Measurements from ENCODE around the gene LRRC73.

LRRC73 gene

GRCh38 chr6:43493833-43494232 lies 16.3 kb downstream of the LRRC73 start:
- POLR2A ChIA-PET: interaction anchor here (0.6 to 1.9 kb wide), 4 partner anchors 13 to 259 kb away, joined by 3 to 4 read pairs (median 3); no protein-coding TSS in a partner anchor
- CTCF ChIA-PET: interaction anchor here (1.2 to 11.2 kb wide), 7 partner anchors 9 to 159 kb away, joined by 4 to 142 read pairs (median 5); partner anchors contain the start of genes ABCC10 and LRRC73
- H3K4me3 ChIP-seq (ENCODE audit: low read depth, low read length): no peak overlapping the region
- no peaks in the 10 kb centered on the region for H3K9me3 ChIP-seq (ENCODE audit: control insufficient read depth, insufficient read depth, low read depth, low read length)
- peaks cover 7% of the 10 kb centered on the region for H3K4me1 ChIP-seq (ENCODE audit: control insufficient read depth, insufficient read depth, low read length)
- H3K36me3 ChIP-seq (ENCODE audit: control insufficient read depth in 2 of 2, insufficient read depth in 1 of 2, low read length in 2 of 2): peaks cover 9 to 43% of the 10 kb centered on the region in 2 experiments; a peak in 2 of 3 replicates
- TF ChIP-seq GFI1B (tag by site-specific recombination; IDR thresholded peaks at IDR 0.05) (no peak), ATF2 (tag by site-specific recombination; IDR thresholded peaks at IDR 0.05; ENCODE audit: low read depth) (no peak), ZNF366 (tag by site-specific recombination; conservative IDR thresholded peaks at IDR 0.05) (no peak), ZNF529 (tag by site-specific recombination; IDR thresholded peaks at IDR 0.05; ENCODE audit: insufficient replicate concordance) (no peak), ZBTB44 (tag by site-specific recombination; IDR thresholded peaks at IDR 0.05) (no peak), ZNF660 (tag by site-specific recombination; IDR thresholded peaks at IDR 0.05) (no peak), KLF16 (tag by site-specific recombination; IDR thresholded peaks at IDR 0.05) (no peak), ZBTB7A (tag by site-specific recombination; IDR thresholded peaks at IDR 0.05; ENCODE audit: low read depth) (no peak), PRDM10 (tag by site-specific recombination; IDR thresholded peaks at IDR 0.05) (no peak), ZNF157 (tag by site-specific recombination; IDR thresholded peaks at IDR 0.05) (no peak), YY2 (tag by site-specific recombination; IDR thresholded peaks at IDR 0.05) (no peak), IKZF3 (tag by site-specific recombination; IDR thresholded peaks at IDR 0.05) (no peak), KLF9 (tag by site-specific recombination; IDR thresholded peaks at IDR 0.05; ENCODE audit: low read depth) (no peak), ZNF16 (tag by site-specific recombination; IDR thresholded peaks at IDR 0.05; ENCODE audit: low read depth) (no peak), ZEB2 (tag by site-specific recombination; IDR thresholded peaks at IDR 0.05) (no peak), ZNF76 (tag by site-specific recombination; IDR thresholded peaks at IDR 0.05; ENCODE audit: borderline replicate concordance, low read depth) (no peak), HOXA7 (CRISPR knock-in tag; IDR thresholded peaks at IDR 0.05; ENCODE audit: borderline replicate concordance) (no peak), ZNF394 (tag by site-specific recombination; IDR thresholded peaks at IDR 0.05; ENCODE audit: borderline replicate concordance) (no peak), ZNF560 (tag by site-specific recombination; IDR thresholded peaks at IDR 0.05; ENCODE audit: borderline replicate concordance) (no peak)
- no peak overlapping the region for H3K27ac ChIP-seq (ENCODE audit: extremely low read depth, low read depth, low read length)

GRCh38 chr6:43493230-43493629 lies 16.9 kb downstream of the LRRC73 start:
- no peak overlapping the region for H3K27ac ChIP-seq (ENCODE audit: extremely low read depth, low read depth, low read length)
- peaks cover 3 to 37% of the 10 kb centered on the region in 2 experiments; a peak in 2 of 3 replicates for H3K36me3 ChIP-seq (ENCODE audit: control insufficient read depth in 2 of 2, insufficient read depth in 1 of 2, low read length in 2 of 2)
- H3K9me3 ChIP-seq (ENCODE audit: control insufficient read depth, insufficient read depth, low read depth, low read length): no peaks in the 10 kb centered on the region
- CTCF ChIA-PET: interaction anchor here (1.0 to 11.2 kb wide), 5 partner anchors 9 to 323 kb away, joined by 4 to 142 read pairs (median 5); partner anchors contain the start of genes ABCC10 and LRRC73
- TF ChIP-seq ZBTB17 (tag by site-specific recombination; IDR thresholded peaks at IDR 0.05): peak; percentile 59; the same call in 1 of the 2 replicates
- no peak for TF ChIP-seq PRDM6 (tag by site-specific recombination; IDR thresholded peaks at IDR 0.05)
- peak; percentile 67 for TF ChIP-seq ZNF600 (tag by site-specific recombination; IDR thresholded peaks at IDR 0.05)
- H3K4me1 ChIP-seq (ENCODE audit: control insufficient read depth, insufficient read depth, low read length): peaks cover 7% of the 10 kb centered on the region
- H3K4me3 ChIP-seq (ENCODE audit: low read depth, low read length): no peak overlapping the region
- POLR2A ChIA-PET: interaction anchor here (1.2 to 2.3 kb wide), 3 partner anchors 13 to 22 kb away, joined by 3 to 8 read pairs (median 4); partner anchors contain the start of gene TJAP1

All from HEK293 (cell line).